GM18520 (cell line): ENCODE data around the gene GSTA5.
"Not testable (repeated sequence)": the region's sequence is repeated elsewhere in the genome, so short reads cannot be mapped to it uniquely, and the experiment has no call there.

Experiments used
- ATAC-seq: cut with Tn5 transposase; IDR thresholded peaks from one replicate; pipeline ENCODE4 v1.9.1; 2021; ENCODE audit not compliant: unreplicated experiment

GSTA5 gene

DNA sequence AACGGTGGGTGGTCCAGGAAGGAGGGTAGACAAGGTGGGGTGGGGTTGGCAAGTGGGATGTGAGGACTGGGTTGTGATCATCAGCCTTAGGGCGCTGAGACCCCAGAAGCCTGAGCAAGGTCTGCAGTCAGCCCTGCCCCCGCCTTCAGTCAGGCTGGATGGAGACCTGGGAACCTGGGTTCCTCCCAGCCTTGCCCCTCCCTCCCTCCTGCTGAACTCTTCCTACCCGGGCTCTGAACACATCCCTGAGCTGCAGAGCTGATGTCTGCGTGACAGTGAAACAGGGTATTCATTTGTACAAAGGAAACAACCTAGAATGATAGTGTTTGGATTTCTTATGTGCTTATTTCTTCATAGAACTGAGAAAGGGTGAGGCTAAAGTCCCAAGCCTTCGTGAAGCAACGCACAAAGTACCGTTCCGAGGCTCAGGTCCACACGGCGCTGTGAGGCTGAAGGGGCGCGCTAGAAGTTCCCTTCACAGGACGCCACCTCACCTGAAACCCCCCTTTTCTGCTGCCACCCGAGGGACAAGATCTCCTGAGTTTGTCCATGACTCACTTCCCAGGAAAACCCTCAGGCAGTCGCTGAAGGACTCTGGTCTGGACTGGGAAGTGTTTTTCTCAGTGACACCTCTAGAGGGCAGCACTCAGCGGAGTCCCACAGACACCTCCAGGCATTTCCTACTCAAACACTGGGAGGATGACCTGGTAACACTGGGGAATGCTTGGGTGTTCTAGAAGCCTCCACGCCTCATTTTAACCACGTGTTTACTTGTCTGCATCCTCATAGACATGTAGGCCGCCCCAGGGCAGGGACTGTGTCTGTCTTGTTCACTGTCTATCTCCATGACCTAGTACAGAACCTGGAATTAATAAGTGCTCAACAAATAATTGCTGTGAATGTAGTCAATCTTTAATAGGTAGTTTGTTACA is 1.2 kb downstream of the GSTA5 start:
- ATAC-seq, result no peak

DNA sequence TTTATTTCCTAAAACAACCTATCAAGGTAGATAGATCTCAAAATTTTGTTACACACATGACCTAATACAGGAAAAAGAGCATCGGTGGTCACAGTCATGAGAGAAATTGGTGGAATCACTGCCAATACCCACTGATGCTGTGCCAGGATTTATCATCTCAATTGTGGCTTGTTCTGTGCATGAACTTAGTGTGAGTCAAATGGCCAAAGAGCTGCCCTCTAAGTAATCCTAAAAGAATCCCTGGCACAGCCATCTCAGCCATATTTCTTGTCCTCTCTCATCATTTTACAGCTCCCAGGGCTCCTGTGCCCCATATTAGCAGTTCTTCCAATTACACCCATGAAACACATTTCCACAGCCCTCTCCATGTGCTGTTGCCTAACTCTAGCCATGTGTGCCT is 6.1 kb downstream of the GSTA5 start:
- no peak for ATAC-seq

DNA sequence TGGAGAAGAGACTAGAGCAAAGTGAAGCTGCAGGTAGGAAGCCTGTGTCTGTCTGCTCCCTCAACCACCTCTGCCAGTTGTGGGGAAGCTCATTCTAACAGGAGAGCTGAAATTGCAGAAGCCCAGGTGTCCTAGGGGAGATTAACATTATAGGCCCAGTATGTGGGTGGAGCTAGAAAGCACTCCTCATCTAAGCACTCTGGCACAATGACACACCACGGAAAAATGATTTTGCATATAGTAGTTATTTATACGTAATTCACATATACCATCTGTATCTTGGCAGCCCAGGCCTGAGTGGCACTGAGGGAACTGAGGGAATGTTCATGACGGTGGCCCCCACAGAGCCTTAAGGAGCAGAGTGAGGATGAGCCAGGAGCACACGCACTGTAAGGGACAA is 9.7 kb downstream of the GSTA5 start:
- not testable (repeated sequence) for ATAC-seq

DNA sequence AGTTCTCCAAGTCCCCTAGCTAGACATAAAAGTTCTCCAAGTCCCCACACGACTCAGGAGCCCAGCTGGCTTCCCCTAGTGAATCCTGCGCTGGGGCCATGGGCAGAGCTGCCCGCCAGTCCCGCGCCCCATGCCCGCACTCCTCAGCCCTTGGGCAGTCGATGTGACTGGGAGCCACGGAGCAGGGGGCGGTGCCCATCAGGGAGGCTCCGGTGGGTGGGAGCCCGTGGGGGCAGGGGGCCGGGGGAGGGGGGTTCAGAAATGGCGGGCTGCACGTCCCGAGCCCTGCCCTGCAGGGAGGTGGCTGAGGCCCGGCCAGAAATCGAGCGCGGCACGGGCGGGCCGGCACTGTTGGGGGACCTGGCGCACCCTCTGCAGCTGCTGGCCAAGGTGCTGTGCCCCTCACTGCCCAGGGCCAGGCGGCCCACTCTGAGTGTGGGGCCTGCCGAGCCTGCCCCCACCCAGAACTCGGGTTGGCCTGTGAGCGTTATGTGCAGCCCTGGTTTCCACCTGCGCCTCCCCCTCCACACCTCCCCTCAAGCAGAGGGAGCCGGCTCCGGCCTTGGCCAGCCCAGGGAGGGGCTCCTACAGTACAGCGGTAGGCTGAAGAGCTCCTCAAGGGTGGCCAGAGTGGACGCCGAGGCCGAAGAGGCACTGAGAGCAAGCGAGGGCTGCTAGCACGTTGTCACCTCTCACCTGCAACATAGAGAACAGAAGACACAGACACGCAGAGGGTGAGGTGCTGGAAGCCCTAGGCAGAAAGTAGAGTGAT is 11.4 kb downstream of the GSTA5 start:
- ATAC-seq, result no peak

DNA sequence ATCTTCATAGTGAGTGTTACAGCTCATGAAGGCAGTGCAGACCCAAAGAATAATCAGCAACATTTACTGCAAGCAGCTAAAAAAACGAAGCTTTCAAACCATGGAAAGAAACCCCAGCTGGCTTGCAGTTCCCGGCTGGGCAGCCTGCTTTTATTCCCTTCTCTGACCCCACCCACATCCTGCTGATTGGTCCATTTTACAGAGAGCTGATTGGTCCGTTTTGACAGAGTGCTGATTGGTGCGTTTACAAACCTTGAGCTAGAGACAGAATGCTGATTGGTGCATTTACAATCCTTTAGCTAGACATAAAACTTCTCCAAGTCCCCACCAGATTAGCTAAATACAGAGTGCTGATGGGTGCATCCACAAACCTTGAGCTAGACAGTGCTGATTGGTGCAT is 12.0 kb downstream of the GSTA5 start:
- ATAC-seq, result not testable (repeated sequence)

DNA sequence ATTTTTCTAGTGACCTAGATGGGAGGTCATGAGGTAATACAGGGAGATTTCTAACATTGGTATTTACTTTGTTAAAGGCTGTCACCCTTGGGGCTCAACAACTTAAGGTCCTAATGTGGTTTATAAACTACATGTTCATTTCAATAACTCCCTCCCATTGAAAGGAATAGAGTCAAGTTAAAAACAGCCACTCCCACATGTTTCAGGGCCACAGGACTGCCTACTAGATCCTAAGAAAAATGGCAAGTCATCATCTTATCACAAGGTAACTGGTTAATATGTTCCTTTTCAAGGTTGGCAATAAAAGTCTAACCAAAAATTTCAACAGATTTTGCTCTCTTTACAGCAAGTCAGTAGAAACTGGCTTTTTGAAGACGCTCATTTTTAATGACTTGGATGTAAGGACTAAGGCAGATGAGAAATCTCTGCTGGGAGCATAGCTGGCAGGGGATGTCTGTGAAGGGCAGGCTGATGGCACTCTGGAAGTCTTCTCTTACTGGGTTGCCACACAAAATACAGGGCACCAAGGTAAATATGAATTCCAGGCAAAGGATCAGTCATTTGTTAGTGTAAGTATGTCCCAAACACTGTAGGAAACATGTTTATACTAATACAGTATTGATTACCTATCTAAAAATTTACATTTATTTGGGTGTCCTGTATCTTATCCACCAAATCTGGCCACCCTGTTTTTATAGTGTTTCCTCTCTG is 13.4 kb downstream of the GSTA5 start:
- not testable (repeated sequence) for ATAC-seq

DNA sequence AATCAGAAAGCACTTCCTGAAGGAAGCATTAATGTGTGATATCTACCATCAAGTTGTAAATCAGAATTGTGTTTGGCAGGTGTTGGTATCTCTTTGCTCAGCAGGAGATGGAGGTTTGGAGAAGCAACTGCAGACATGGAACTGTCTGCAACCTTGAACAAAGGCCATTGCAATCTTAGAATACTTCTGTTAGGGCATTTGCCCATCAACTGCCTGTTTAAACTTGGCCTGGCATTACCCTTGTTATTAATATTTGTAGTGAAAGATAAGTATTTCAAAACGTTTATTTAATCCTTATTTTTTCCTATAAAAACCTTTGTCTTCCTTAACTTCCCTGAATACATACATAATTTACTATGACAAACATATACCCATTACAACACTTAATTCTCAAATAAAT is 14.1 kb downstream of the GSTA5 start:
- ATAC-seq, result no peak

DNA sequence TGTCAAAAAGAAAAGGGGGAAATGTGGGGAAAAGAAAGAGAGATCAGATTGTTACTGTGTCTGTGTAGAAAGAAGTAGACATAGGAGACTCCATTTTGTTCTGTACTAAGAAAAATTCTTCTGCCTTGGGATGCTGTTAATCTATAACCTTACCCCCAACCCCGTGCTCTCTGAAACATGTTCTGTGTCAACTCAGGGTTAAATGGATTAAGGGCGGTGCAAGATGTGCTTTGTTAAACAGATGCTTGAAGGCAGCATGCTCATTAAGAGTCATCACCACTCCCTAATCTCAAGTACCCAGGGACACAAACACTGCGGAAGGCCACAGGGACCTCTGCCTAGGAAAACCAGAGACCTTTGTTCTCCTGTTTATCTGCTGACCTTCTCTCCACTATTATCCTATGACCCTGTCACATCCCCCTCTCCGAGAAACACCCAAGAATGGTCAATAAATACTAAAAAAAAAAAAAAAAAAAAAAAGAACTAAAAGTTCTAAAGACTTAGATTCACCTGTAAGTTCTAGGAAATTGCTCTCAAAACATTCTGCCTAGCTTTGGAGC is 14.6 kb downstream of the GSTA5 start:
- not testable (repeated sequence) for ATAC-seq

DNA sequence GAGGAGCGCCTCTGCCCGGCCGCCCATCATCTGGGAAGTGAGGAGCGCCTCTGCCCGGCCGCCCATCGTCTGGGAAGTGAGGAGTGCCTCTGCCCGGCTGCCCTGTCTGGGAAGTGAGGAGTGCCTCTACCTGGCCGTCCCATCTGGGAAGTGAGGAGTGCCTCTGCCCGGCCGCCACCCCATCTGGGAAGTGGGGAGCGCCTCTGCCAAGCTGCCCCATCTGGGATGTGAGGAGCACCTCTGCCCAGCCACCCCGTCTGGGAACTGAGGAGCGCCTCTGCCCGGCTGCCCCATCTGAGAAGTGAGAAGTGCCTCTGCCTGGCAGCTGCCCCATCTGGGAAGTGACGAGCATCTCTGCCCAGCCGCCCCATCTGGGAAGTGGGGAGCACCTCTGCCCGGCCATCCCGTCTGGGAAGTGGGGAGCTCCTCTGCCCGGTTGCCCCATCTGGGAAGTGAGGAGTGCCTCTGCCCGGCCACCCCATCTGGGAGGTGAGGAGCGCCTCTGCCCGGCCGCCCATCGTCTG is 15.3 kb downstream of the GSTA5 start:
- not testable (repeated sequence) for ATAC-seq

DNA sequence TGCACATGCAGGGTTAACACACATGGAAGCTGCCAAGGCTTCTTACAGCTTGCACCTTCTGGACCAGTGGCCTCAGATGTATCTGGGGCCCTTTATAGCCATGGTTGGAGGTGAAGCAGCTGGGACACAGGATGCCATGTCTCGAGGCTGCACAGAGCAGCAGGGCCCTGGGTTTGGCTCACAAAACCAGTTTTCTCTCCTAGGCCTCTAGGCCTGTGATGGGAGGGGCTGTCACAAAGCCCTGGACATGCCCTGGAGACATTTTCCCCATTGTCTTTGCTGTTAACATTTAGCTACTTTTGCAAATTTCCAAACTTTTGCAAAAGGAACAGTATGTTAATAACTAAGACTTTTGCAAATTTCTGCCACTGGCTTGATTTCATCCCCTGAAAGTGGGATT is 18.8 kb downstream of the GSTA5 start:
- ATAC-seq, result no peak

DNA sequence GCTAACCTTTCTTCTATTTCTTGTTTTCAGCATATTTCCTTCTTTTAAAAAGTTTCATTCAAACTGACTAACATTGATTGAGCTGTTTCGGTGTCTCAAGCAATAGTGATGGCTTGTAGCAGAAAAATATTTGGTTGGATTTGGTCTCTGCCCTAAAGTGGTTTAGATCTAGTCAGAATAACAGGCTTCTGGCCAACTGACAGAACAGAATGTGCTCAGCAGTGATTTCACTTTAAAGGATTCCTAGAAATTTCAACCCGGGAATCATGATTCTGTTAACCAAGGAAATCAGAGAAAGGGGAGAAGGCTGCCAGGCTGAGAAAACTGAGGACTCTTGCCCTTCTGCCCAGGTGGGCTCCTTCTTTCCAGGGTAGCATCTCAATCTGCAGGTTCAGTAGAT is 20.4 kb downstream of the GSTA5 start:
- no peak for ATAC-seq

DNA sequence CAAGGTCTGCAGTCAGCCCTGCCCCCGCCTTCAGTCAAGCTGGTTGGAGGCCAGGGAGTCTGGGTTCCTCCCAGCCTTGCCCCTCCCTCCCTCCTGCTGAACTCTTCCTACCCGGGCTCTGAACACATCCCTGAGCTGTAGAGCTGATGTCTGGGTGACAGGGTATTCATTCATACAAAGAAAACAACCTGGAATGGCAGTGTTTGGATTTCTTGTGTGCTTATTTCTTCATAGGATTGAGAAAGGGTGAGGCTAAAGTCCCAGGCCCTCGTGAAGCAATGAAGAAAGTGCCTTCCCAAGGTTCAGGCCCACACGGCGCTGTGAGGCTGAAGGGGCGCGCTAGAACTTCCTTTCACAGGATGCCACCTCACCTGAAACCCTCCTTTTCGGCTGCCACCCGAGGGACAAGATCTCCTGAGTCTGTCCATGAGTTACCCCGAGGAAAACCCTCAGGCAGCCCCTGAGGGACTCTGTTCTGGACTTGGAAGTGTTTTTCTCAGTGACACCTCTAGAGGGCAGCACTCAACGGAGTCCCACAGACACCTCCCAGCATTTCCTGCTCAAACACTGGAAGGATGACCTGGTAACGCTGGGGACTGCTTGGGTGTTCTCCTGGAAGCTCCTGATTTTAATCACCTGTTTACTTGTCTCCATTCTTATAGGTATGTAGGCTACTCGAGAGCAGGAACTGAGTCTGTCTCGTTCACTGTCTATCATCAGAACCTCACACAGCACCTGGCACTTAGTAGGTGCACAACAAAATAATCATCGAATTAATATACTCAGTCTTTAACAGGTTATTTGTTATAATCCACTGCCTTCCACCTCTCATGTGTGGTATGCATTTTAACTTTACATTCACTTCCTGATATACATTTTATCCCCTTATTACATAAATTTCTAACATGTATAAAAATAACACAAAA is 25.2 kb downstream of the GSTA5 start:
- peak; percentile 78 for ATAC-seq

DNA sequence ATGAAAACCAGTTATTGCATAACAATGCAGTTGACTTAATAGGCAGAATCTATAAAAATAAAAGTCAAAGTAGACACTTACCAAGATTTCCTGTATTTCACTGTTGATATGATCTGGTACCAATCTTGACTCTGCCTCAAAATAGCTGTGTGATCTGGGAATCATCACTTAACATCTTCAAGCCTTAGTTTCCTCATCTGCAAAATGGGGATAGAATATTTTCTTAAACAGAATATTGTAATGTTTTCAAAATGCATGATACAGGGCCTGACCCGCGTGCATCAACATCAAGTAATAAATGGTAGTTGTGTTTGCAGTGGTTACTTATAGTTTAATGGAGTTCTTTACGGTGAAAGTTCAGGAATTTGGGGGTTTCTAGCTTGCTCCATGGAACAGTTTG is 26.1 kb downstream of the GSTA5 start:
- ATAC-seq, result not testable (repeated sequence)

DNA sequence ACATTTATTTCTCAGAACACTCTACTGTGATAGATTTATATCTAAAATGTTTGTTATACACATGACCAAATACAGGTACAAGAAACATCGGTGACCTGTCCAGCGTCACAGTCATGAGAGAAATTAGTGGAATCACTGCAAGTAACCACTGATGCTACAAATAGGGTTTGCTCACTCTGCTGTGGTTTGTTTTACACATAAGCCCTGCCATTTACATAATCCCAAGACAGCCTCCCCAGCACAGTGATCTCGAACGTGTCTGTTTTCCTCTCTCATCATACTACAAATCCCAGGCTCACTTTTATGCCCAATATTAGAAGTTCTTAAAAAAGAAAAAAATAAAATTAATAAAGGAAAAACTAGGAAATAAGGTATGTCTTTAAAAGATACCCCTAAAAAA is 30.8 kb downstream of the GSTA5 start:
- ATAC-seq, result not testable (repeated sequence)

DNA sequence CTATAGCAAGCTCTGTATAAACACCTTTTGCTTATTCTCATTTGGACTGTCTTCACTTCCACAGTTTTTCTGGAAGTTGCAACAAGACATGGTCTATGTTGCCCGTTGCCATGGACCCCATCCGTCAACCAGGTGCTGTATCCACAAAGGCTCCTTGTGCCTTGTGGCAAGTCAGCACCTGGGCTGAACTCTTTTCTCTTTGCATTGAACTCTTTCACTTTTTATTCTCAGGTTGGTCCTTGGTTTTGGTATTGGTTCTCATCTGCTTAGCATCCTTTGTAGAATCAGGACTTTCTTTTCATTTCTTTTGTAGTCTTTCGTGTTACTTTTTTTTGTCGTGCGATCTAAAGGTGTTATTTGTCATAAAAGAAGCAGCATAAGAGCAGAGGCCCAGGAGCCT is 32.0 kb downstream of the GSTA5 start:
- ATAC-seq, result no peak

DNA sequence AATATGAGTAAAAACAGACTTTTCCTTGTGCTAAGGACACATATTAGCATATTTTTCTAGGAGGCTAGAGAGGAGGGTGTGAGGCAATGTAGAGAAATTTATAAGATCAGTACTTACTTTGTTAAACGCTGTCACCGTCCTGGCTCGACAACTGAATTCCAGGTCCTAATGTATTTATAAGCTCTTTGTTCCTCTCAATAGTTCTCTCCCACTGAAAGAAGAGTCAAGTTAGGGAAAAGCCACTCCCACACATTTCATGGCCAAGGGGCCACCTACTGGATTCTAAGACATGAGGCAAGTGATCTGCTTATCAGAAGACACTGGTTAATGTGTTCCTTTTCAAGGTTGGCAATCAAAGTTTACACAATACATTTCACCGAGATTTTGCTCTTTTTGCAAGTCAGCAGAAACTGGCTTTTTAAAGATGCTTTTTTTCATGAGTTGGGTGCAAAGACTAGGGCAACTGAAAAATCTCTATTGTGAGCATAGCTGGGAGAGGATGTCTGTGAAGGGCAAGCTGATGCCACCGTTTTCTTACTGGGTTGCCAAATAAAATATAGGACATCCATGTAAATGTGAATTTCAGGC is 36.9 kb downstream of the GSTA5 start, which contains the start of gene GSTA1:
Gene GSTA1, minus strand, starts transcription at position 149 of the 588 bp plus-strand sequence. CDS start 4,549 bp downstream, outside the sequence.
- ATAC-seq, result not testable (repeated sequence)

DNA sequence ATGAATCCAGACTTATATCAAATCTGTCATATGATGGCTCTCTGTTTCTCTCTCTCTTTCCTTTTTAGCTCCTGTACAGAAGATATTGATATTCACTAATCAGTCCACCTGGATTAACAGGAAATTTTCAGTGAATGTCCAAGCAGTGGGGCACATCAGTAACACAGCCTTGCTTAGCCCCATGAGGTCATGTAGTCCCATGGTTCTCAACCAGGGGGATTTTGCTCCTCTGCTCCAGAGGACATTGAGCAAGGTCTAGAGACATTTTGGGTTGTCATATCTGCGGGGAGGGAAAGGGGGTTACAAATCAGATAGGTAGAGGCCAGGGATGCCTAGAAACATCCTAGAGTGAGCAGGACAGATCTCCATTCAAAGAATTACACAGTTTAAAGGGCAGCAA is 37.8 kb downstream of the GSTA5 start:
- no peak for ATAC-seq

DNA sequence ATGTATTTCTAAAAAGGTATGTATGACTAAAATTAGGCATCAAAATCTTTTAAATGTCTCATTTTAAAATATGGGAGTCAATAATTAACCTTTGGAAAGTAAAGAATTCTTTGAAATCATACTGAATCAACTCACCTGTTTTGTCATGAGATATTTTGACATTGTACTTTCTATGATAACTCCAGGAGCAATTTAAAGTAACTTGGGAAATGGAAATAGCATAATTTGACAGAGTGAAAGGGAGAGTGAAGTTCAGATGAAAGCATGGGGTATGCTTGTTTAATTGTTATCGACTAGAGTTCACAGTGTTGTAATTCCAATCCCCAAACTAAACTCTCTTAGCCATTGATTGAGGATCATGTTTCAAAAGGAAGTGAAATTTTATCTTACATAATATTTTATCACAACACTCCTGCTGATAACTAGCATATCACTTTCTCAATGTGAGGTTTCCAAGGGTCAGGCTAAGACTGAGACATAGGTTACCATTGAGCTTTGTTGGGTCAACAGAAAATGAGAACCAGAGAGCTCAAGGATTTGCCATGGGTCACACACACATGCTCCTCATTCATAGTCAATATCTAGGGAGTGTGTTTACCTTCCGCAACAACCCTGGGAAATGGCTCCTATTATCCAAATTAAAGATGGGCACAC is 39.3 kb downstream of the GSTA5 start:
- no peak for ATAC-seq

DNA sequence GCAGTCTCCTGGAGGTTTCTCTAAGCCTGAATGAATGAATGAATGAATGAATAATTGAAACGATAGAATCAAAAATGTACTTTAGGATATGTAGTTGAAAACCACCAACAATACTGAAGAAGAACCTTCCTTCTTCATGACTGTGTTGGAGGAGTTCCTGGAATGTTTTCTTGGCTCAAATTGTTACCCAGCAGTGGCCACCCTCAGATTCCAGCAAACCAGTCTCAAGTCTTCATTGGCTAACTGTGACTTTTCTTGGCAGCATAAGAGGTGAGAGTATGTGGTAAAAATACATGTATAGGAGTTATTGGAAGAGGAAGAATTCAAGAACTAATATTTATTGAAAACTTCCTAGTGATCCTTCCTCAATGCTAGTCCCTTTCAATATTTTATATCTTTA is 41.3 kb downstream of the GSTA5 start:
- ATAC-seq, result not testable (repeated sequence)
